ENCODE measurements around the gene KIAA0319L. TPM values are rescaled to one million over a fixed set of nuclear protein-coding genes. Genes with fewer than 3 reads are reported as not detected.

KIAA0319L gene
- total RNA-seq, 1 donor from 2014 or later: 48.6 TPM

DNA sequence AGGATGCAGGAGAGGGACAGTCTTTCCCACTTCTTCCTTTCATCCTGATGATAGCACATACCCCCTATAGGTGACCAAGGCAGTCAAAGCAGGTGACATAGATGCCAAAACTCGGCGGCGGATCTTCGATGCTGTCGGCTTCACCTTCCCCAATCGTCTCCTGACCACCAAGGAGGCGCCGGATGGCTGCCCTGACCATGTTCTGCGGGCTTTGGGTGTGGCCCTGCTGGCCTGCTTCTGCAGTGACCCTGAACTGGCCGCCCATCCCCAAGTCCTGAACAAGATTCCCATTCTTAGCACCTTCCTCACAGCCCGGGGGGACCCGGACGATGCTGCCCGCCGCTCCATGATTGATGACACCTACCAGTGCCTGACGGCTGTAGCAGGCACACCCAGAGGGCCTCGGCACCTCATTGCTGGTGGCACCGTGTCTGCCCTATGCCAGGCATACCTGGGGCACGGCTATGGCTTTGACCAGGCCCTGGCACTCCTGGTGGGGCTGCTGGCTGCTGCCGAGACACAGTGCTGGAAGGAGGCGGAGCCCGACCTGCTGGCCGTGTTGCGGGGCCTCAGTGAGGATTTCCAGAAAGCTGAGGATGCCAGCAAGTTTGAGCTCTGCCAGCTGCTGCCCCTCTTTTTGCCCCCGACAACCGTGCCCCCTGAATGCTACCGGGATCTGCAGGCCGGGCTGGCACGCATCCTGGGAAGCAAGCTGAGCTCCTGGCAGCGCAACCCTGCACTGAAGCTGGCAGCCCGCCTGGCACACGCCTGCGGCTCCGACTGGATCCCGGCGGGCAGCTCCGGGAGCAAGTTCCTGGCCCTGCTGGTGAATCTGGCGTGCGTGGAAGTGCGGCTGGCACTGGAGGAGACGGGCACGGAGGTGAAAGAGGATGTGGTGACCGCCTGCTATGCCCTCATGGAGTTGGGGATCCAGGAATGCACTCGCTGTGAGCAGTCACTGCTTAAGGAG, 3.3 kb upstream of the KIAA0319L start:
- no peak overlapping the region for H3K27ac Mint-ChIP-seq
- H3K4me1 Mint-ChIP-seq (ENCODE audit: unreplicated experiment): peaks cover 27% of the 10 kb centered on the region
- peaks cover 5% of the 10 kb centered on the region for H3K36me3 Mint-ChIP-seq
- H3K9me3 Mint-ChIP-seq: no peaks in the 10 kb centered on the region
- H3K27me3 Mint-ChIP-seq: no peaks in the 10 kb centered on the region
- H3K4me3 Mint-ChIP-seq: no peak overlapping the region
- DNase-seq (ENCODE audit: extremely low spot score, unreplicated experiment): no peak
- TF ChIP-seq, protein P1, sequence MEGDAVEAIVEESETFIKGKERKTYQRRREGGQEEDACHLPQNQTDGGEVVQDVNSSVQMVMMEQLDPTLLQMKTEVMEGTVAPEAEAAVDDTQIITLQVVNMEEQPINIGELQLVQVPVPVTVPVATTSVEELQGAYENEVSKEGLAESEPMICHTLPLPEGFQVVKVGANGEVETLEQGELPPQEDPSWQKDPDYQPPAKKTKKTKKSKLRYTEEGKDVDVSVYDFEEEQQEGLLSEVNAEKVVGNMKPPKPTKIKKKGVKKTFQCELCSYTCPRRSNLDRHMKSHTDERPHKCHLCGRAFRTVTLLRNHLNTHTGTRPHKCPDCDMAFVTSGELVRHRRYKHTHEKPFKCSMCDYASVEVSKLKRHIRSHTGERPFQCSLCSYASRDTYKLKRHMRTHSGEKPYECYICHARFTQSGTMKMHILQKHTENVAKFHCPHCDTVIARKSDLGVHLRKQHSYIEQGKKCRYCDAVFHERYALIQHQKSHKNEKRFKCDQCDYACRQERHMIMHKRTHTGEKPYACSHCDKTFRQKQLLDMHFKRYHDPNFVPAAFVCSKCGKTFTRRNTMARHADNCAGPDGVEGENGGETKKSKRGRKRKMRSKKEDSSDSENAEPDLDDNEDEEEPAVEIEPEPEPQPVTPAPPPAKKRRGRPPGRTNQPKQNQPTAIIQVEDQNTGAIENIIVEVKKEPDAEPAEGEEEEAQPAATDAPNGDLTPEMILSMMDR (conservative IDR thresholded peaks at IDR 0.05): no peak

GRCh38 chr1:35559317-35559944, 2.2 kb upstream of the KIAA0319L start:
- no peak for DNase-seq (ENCODE audit: extremely low spot score, unreplicated experiment)
- Mint-ChIP-seq H3K9me3 (no peaks in the 10 kb centered on the region), H3K4me3 (peak overlapping the region; percentile 74), H3K36me3 (peaks cover under 1% of the 10 kb centered on the region), H3K27ac (peak overlapping the region; percentile 34), H3K27me3 (no peaks in the 10 kb centered on the region), H3K4me1 (ENCODE audit: unreplicated experiment) (peaks cover 36% of the 10 kb centered on the region)
- TF ChIP-seq, protein P1 (conservative IDR thresholded peaks at IDR 0.05): no peak

GRCh38 chr1:35558374-35559316, 1.4 kb upstream of the KIAA0319L start:
- no peak for DNase-seq (ENCODE audit: extremely low spot score, unreplicated experiment)
- Mint-ChIP-seq H3K36me3 (no peaks in the 10 kb centered on the region), H3K27me3 (no peaks in the 10 kb centered on the region), H3K9me3 (no peaks in the 10 kb centered on the region), H3K4me1 (ENCODE audit: unreplicated experiment) (peaks cover 36% of the 10 kb centered on the region), H3K27ac (peak overlapping the region; percentile 91), H3K4me3 (peak overlapping the region; percentile 97)
- TF ChIP-seq, protein P1 (conservative IDR thresholded peaks at IDR 0.05): no peak

- TF ChIP-seq, protein P1 (conservative IDR thresholded peaks at IDR 0.05): no peak
- peak within 1 kb of the TSS; percentile 91 for H3K27ac Mint-ChIP-seq
- peak within 1 kb of the TSS; percentile 97 for H3K4me3 Mint-ChIP-seq
- H3K9me3 Mint-ChIP-seq: no peaks in the 10 kb centered on the region
- peak; percentile 98 for DNase-seq (ENCODE audit: extremely low spot score, unreplicated experiment)
- no peaks in the 10 kb centered on the region for H3K27me3 Mint-ChIP-seq
- H3K4me1 Mint-ChIP-seq (ENCODE audit: unreplicated experiment): peaks cover 36% of the 10 kb centered on the region
- no peaks in the 10 kb centered on the region for H3K36me3 Mint-ChIP-seq
Observed at GRCh38 chr1:35557611-35558373, 589 bp upstream of the KIAA0319L start, which contains the start of gene NCDN. NCDN (plus strand) TSS chr1:35557799; CDS start chr1:35558191, 392 bp downstream.
